WTC11 (cell line): Measurements from ENCODE around the gene COL27A1. TPM values are rescaled to one million over a fixed set of nuclear protein-coding genes. Genes with fewer than 3 reads are reported as not detected.

Experiments
- ATAC-seq: fragments of 200-7000 bp; cut with Tn5 transposase; 2 replicates; pipeline ENCODE4 v1.10.0; 2021; ENCODE audit warnings: mild to moderate bottlenecking, moderate library complexity
- CTCF ChIA-PET: fragments of 300-600 bp; sonication (Branson Sonifier 250); formaldehyde crosslinking; loops from one replicate; lab custom pipeline; 2021; ENCODE audit warnings: antibody characterized with exemption; lab: Charles Lee
- POLR2A ChIA-PET: fragments of 350-600 bp; sonication (Branson Sonifier 250); formaldehyde crosslinking; loops from one replicate; lab custom pipeline; 2021; ENCODE audit warnings: antibody characterized with exemption; lab: Charles Lee
- DNase-seq: peaks from one replicate; pipeline ENCODE4 v3.0.0; 2021; ENCODE audit warnings: low spot score
- H3K27ac Mint-ChIP-seq: 2 replicates; pipeline ENCODE4 v1.8.0; 2021; ENCODE audit warnings: mixed read lengths
- H3K27me3 Mint-ChIP-seq: 2 replicates; pipeline ENCODE4 v1.8.0; 2021; ENCODE audit warnings: low read depth, mild to moderate bottlenecking, moderate library complexity, mixed read lengths
- H3K36me3 Mint-ChIP-seq: 2 replicates; pipeline ENCODE4 v1.8.0; 2021; ENCODE audit warnings: mixed read lengths
- H3K4me1 Mint-ChIP-seq: 2 replicates; pipeline ENCODE4 v1.8.0; 2022; ENCODE audit warnings: mixed read lengths
- H3K4me3 Mint-ChIP-seq: 2 replicates; pipeline ENCODE4 v1.8.0; 2021; ENCODE audit warnings: mild to moderate bottlenecking, moderate library complexity, mixed read lengths
- H3K9me3 Mint-ChIP-seq: 2 replicates; pipeline ENCODE4 v1.8.0; 2021; ENCODE audit warnings: mixed read lengths
- ARID4B ChIP-seq: sonication (generic); formaldehyde crosslinking; IDR thresholded peaks from 2 replicates; pipeline ENCODE4 v1.8.0; 2023; ENCODE audit warnings: missing genetic modification reagents, mild to moderate bottlenecking, borderline replicate concordance
- E2F1 ChIP-seq: sonication (generic); formaldehyde crosslinking; IDR thresholded peaks from 2 replicates; pipeline ENCODE4 v1.8.0; 2022; ENCODE audit warnings: mild to moderate bottlenecking, missing genetic modification reagents
- IRF2 ChIP-seq: sonication (generic); formaldehyde crosslinking; IDR thresholded peaks from 2 replicates; pipeline ENCODE4 v1.8.0; 2022; ENCODE audit warnings: low read depth, missing genetic modification reagents, borderline replicate concordance
- KAT7 ChIP-seq: sonication (generic); formaldehyde crosslinking; IDR thresholded peaks from 2 replicates; pipeline ENCODE4 v1.8.1; 2023; ENCODE audit warnings: missing genetic modification reagents, mild to moderate bottlenecking, borderline replicate concordance
- MAX ChIP-seq: sonication (generic); formaldehyde crosslinking; IDR thresholded peaks from 2 replicates; pipeline ENCODE4 v1.8.0; 2022; ENCODE audit warnings: mild to moderate bottlenecking, missing genetic modification reagents
- NFE2L1 ChIP-seq: sonication (generic); formaldehyde crosslinking; IDR thresholded peaks from 2 replicates; pipeline ENCODE4 v1.8.1; 2023; ENCODE audit warnings: missing genetic modification reagents
- OVOL2 ChIP-seq: fragments of 250-450 bp; sonication (Bioruptor Pico); IDR thresholded peaks from 2 replicates; pipeline ENCODE4 v1.9.0; 2021; ENCODE audit warnings: mild to moderate bottlenecking, borderline replicate concordance
- ZNF121 ChIP-seq: sonication (generic); formaldehyde crosslinking; IDR thresholded peaks from 2 replicates; pipeline ENCODE4 v1.8.0; 2023; ENCODE audit warnings: missing genetic modification reagents
- ZNF232 ChIP-seq: sonication (generic); formaldehyde crosslinking; IDR thresholded peaks from 2 replicates; pipeline ENCODE4 v1.8.0; 2022; ENCODE audit warnings: mild to moderate bottlenecking, missing genetic modification reagents
- total RNA-seq: library from RNA; stranded (reverse); gene quantifications from 3 replicates; pipeline ENCODE4 v1.2.3, GENCODE V29; 2021
- TF ChIP-seq, protein P1 (sequence below): sonication (generic); formaldehyde crosslinking; IDR thresholded peaks from 2 replicates; pipeline ENCODE4 v1.8.1; 2023; ENCODE audit warnings: mild to moderate bottlenecking, missing genetic modification reagents, moderate library complexity
- TF ChIP-seq, protein P2 (sequence below): fragments of 250-450 bp; sonication (Bioruptor Pico); IDR thresholded peaks from 2 replicates; pipeline ENCODE4 v1.9.0; 2021; ENCODE audit warnings: mild to moderate bottlenecking
- TF ChIP-seq, protein P3 (sequence below): sonication (generic); formaldehyde crosslinking; IDR thresholded peaks from 2 replicates; pipeline ENCODE4 v1.8.1; 2023; ENCODE audit warnings: mild to moderate bottlenecking, missing genetic modification reagents, borderline replicate concordance
- TF ChIP-seq, protein P4 (sequence below): sonication (generic); formaldehyde crosslinking; IDR thresholded peaks from 2 replicates; pipeline ENCODE4 v1.8.1; 2023; ENCODE audit warnings: mild to moderate bottlenecking, moderate library complexity, missing genetic modification reagents

Gene COL27A1
- total RNA-seq, 1 experiment from 2014 or later, result 47.5 TPM

GRCh38 chr9:114153761-114154599 lies 1.4 kb upstream of the COL27A1 start (continued):
- TF ChIP-seq ARID4B (CRISPR knock-in tag), result no peak

DNA sequence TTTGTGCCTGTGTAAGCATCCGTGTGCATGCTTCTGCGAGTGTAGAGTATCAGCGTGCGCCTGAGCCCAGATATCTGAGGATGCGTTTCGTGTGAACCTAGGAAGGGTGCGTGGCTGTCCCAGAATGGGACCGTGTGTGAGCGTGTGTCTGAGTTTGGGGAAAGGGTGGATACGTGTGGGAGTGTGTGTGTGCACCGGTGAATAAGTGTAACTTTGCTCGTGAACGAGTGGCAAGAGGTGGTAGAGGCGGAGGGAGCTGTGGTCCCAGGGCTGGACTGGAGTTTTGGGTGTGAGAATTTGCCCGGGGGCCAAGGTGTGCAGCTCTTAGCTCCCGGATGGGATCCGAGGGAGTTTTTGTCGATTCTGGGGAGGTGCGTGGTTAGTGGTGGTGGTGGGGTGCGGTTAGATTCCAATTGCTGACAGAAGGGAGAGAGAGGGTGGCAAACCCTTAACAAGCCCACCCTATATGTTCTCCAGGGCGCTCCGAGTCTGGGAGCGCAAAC lies 686 bp upstream of the COL27A1 start:
- H3K27ac Mint-ChIP-seq, result 0 out of 2 replicates have a peak overlapping the region, but pooled peaks have one; percentile 8
- peaks cover 57% of the 10 kb centered on the region for H3K27me3 Mint-ChIP-seq
- ATAC-seq, result no peak
- no peaks in the 10 kb centered on the region for H3K36me3 Mint-ChIP-seq
- no peak for DNase-seq
- peaks cover 32% of the 10 kb centered on the region for H3K4me1 Mint-ChIP-seq
- H3K9me3 Mint-ChIP-seq, result no peaks in the 10 kb centered on the region
- H3K4me3 Mint-ChIP-seq, result peak overlapping the region; percentile 80
- TF ChIP-seq, protein P1, sequence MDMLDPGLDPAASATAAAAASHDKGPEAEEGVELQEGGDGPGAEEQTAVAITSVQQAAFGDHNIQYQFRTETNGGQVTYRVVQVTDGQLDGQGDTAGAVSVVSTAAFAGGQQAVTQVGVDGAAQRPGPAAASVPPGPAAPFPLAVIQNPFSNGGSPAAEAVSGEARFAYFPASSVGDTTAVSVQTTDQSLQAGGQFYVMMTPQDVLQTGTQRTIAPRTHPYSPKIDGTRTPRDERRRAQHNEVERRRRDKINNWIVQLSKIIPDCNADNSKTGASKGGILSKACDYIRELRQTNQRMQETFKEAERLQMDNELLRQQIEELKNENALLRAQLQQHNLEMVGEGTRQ (CRISPR knock-in tag), result no peak
- TF ChIP-seq OVOL2 (no peak), ZNF232 (CRISPR knock-in tag) (no peak), MAX (CRISPR knock-in tag) (0 out of 2 replicates have a peak, but pooled peaks have one; percentile 9)
- CTCF ChIA-PET, result interaction anchor here (0.5 to 6.0 kb wide), 37 partner anchors 9 to 502 kb away, joined by 3 to 140 read pairs (median 4); partner anchors contain the start of gene KIF12
- POLR2A ChIA-PET, result interaction anchor here (1.2 kb wide), 1 partner anchor 46 kb away, joined by 4 read pairs; no protein-coding TSS in a partner anchor

DNA sequence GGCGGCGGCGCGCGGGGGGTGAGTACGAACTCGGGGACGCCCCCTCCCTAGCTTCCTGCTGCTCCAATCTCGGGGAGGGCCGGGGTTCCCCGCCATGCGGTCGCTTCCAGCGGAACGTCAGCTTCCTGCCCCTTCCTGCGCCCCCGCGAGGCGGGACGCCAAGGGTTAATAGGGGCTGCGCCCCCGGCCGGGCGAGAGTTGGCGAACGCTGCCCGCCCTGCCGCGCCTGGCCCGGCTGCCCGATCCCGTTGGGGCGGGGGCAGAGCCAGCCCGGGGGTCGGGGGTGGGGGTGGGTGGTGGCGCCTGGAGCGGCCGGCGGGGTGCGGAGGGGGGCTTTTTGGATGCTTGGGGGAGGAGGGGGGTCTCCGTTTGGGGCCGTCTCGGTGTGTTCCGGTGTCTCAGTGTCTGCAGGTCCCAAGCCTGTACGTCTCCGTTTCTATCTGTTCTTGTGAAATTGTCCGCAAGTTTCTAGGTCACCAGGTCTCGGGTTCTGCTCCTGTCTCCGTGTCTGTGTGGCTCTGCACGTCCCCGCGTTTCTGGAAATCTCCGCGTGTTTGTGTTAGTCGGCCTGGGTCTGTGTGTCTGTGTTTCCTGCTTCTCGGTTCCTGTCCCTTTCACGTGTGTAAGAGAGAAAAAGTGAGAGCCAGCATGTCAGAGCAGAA lies 789 bp downstream of the COL27A1 start:
- ChIA-PET CTCF (interaction anchor here (0.6 to 6.0 kb wide), 26 partner anchors 11 to 1359 kb away, joined by 3 to 140 read pairs (median 4); no protein-coding TSS in a partner anchor), POLR2A (no interaction called here)
- Mint-ChIP-seq H3K4me1 (peaks cover 35% of the 10 kb centered on the region), H3K27me3 (peaks cover 50% of the 10 kb centered on the region), H3K9me3 (no peaks in the 10 kb centered on the region), H3K27ac (no peak overlapping the region), H3K36me3 (no peaks in the 10 kb centered on the region), H3K4me3 (peak overlapping the region; percentile 89)
- no peak for ATAC-seq
- peak; percentile 52 for DNase-seq
- TF ChIP-seq ZNF121 (peak; percentile 37; the same call in 1 of the 2 replicates), E2F1 (CRISPR knock-in tag) (no peak), KAT7 (0 out of 2 replicates have a peak, but pooled peaks have one; percentile 29), IRF2 (CRISPR knock-in tag) (no peak), NFE2L1 (no peak)
- TF ChIP-seq, protein P2, sequence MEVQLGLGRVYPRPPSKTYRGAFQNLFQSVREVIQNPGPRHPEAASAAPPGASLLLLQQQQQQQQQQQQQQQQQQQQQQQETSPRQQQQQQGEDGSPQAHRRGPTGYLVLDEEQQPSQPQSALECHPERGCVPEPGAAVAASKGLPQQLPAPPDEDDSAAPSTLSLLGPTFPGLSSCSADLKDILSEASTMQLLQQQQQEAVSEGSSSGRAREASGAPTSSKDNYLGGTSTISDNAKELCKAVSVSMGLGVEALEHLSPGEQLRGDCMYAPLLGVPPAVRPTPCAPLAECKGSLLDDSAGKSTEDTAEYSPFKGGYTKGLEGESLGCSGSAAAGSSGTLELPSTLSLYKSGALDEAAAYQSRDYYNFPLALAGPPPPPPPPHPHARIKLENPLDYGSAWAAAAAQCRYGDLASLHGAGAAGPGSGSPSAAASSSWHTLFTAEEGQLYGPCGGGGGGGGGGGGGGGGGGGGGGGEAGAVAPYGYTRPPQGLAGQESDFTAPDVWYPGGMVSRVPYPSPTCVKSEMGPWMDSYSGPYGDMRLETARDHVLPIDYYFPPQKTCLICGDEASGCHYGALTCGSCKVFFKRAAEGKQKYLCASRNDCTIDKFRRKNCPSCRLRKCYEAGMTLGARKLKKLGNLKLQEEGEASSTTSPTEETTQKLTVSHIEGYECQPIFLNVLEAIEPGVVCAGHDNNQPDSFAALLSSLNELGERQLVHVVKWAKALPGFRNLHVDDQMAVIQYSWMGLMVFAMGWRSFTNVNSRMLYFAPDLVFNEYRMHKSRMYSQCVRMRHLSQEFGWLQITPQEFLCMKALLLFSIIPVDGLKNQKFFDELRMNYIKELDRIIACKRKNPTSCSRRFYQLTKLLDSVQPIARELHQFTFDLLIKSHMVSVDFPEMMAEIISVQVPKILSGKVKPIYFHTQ (CRISPR knock-in tag), result no peak
- TF ChIP-seq, protein P3, sequence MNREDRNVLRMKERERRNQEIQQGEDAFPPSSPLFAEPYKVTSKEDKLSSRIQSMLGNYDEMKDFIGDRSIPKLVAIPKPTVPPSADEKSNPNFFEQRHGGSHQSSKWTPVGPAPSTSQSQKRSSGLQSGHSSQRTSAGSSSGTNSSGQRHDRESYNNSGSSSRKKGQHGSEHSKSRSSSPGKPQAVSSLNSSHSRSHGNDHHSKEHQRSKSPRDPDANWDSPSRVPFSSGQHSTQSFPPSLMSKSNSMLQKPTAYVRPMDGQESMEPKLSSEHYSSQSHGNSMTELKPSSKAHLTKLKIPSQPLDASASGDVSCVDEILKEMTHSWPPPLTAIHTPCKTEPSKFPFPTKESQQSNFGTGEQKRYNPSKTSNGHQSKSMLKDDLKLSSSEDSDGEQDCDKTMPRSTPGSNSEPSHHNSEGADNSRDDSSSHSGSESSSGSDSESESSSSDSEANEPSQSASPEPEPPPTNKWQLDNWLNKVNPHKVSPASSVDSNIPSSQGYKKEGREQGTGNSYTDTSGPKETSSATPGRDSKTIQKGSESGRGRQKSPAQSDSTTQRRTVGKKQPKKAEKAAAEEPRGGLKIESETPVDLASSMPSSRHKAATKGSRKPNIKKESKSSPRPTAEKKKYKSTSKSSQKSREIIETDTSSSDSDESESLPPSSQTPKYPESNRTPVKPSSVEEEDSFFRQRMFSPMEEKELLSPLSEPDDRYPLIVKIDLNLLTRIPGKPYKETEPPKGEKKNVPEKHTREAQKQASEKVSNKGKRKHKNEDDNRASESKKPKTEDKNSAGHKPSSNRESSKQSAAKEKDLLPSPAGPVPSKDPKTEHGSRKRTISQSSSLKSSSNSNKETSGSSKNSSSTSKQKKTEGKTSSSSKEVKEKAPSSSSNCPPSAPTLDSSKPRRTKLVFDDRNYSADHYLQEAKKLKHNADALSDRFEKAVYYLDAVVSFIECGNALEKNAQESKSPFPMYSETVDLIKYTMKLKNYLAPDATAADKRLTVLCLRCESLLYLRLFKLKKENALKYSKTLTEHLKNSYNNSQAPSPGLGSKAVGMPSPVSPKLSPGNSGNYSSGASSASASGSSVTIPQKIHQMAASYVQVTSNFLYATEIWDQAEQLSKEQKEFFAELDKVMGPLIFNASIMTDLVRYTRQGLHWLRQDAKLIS (CRISPR knock-in tag), result no peak
- TF ChIP-seq, protein P4, sequence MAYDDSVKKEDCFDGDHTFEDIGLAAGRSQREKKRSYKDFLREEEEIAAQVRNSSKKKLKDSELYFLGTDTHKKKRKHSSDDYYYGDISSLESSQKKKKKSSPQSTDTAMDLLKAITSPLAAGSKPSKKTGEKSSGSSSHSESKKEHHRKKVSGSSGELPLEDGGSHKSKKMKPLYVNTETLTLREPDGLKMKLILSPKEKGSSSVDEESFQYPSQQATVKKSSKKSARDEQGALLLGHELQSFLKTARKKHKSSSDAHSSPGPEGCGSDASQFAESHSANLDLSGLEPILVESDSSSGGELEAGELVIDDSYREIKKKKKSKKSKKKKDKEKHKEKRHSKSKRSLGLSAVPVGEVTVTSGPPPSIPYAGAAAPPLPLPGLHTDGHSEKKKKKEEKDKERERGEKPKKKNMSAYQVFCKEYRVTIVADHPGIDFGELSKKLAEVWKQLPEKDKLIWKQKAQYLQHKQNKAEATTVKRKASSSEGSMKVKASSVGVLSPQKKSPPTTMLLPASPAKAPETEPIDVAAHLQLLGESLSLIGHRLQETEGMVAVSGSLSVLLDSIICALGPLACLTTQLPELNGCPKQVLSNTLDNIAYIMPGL (CRISPR knock-in tag), result 0 out of 2 replicates have a peak, but pooled peaks have one; percentile 6
